Upper lobe of left lung (tissue), 6 donors: Measurements from ENCODE around the gene ACTR3. TPM values are rescaled to one million over a fixed set of nuclear protein-coding genes. Genes with fewer than 3 reads are reported as not detected.

Experiments
- ATAC-seq, 2 donors: fragments of 200-7000 bp; cut with Tn5 transposase; one replicate each; pipeline ENCODE4 v1.9.1; 2022; ENCODE audit warnings: mild to moderate bottlenecking in 2 of 2, moderate library complexity in 2 of 2; ENCODE audit not compliant: low FRiP score in 2 of 2
- DNase-seq, 2 donors: peaks; one replicate each; pipeline ENCODE4 v3.0.0-alpha.2; 2019 to 2020
- H3K27ac ChIP-seq, 4 donors: fragments of 200-600 bp; sonication (generic); one replicate each; pipeline ENCODE4 v1.5.1; 2016 to 2019
- H3K27me3 ChIP-seq, 4 donors: fragments of 200-600 bp; sonication (generic); one replicate each; pipeline ENCODE4 v1.5.1; 2017 to 2019
- H3K36me3 ChIP-seq, 4 donors: fragments of 200-600 bp; sonication (generic); one replicate each; pipeline ENCODE4 v1.5.1; 2016 to 2019
- H3K4me1 ChIP-seq, 4 donors: fragments of 200-600 bp; sonication (generic); one replicate each; pipeline ENCODE4 v1.5.1; 2018 to 2019
- H3K4me3 ChIP-seq, 4 donors: fragments of 200-600 bp; sonication (generic); one replicate each; pipeline ENCODE4 v1.5.1; 2017 to 2019; ENCODE audit warnings: mild to moderate bottlenecking in 2 of 4, moderate library complexity in 1 of 4
- H3K9me3 ChIP-seq, 4 donors: fragments of 200-600 bp; sonication (generic); one replicate each; pipeline ENCODE4 v1.5.1; 2018 to 2019
- EP300 ChIP-seq, 4 donors: sonication (generic); formaldehyde crosslinking; IDR thresholded peaks; one replicate each; pipeline ENCODE4 v1.5.1; 2017; ENCODE audit warnings: antibody characterized with exemption in 4 of 4, control low read depth in 2 of 4
- POLR2A ChIP-seq, 4 donors: fragments of 450-650 bp; IDR thresholded peaks; one replicate each; pipeline ENCODE4 v1.5.1; 2016 to 2017; ENCODE audit warnings: antibody characterized with exemption in 4 of 4, mild to moderate bottlenecking in 2 of 4
- POLR2AphosphoS5 ChIP-seq, 2 donors: sonication (generic); formaldehyde crosslinking; IDR thresholded peaks; one replicate each; pipeline ENCODE4 v1.5.1; 2017; ENCODE audit warnings: antibody characterized with exemption in 2 of 2
- WGBS, 2 donors: methylation state at CpG; one replicate each; pipeline ENCODE4 v1.1.5; 2017 to 2018; 5-methylcytosine and 5-hydroxymethylcytosine counted together
- total RNA-seq, 6 donors: library from RNA; depleted of rRNA in 4 of 6; stranded (reverse); fragments of >200 nt in 4 of 6; gene quantifications; one replicate each; pipeline versions ENCODE4 v1.1.0 to v1.2.1, GENCODE V29; 2016 to 2021
- TF ChIP-seq, protein P1 (sequence below), 6 experiments: fragments of 450-650 bp in 4 of 6; fragments of 200-600 bp in 2 of 6; sonication (generic) in 2 of 6; IDR thresholded peaks; one replicate each; pipeline ENCODE4 v1.5.1; 2016 to 2019; ENCODE audit warnings: antibody characterized with exemption in 6 of 6
- donor health status: DM: no; HTN: no; CAD: no; lungs with moderate emphysema.
- donor health status: DM: no; HTN: yes; CAD: no; lungs with severe emphysema.

The ACTR3 gene
- total RNA-seq, 6 donors from 2014 or later, result 79.6 to 304 (median 139) TPM

DNA sequence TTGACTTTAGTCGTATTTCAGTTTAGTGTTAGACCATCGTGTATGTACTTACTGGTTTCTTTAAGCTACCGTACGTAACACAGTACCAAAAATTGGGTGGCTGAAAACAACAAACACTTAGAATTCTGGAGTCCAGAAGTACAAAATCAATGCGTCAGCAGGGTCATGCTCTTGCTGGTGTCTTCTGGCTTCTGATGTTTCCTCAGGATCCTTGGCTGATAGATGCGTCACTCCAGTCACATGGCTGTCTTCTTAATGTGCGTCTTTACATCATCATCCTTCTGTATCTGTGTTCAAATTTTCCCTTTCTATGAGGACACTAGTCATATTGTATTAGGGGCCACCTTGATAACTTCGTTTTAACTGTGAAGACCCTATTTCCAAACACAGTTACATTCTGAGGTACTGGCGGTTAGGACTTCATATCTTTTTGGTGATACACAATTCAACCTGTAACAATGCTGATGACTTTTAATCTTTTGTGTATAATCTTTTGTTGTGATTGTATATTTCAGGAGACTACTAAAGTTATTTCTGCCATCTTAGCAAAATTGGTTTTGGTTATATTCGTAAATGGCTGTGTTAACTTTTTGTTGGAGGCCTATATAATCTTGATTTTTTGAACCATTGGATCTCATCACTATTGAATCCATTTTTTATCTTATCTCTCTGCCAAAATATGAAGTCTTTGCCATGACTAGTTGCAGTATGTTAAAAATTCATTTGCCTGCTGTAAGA lies 25.4 kb downstream of the ACTR3 start:
- no peak for ATAC-seq
- peaks cover 0 to 49% (median 13%) of the 10 kb centered on the region in 4 donors for H3K36me3 ChIP-seq
- 90 to 95% methylated on average over 10 of the region's 10 CpGs for WGBS, 2 donors

DNA sequence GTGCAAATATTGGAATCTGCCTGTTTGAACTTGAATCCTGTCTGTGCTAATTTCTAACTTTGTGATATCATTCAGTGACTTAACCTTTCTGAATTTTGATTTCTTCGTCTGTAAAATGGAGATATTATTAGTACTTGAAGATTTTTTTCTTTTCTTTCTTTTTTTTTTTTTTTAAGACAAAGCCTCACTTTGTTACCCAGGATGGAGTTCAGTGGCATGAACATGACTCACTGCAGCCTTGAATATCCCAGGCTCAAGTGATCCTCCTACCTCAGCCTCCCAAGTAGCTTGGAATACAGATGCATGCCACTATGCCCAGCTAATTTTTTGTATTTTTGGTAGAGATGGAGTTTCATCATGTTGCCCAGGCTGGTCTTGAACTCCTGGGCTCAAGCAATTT lies 28.3 kb downstream of the ACTR3 start:
- 87 to 91% methylated on average over 1 of the region's 1 CpG for whole genome bisulfite sequencing, 2 donors
- TF ChIP-seq EP300 (IDR thresholded peaks at IDR 0.05), result no peak
- TF ChIP-seq, protein P1, sequence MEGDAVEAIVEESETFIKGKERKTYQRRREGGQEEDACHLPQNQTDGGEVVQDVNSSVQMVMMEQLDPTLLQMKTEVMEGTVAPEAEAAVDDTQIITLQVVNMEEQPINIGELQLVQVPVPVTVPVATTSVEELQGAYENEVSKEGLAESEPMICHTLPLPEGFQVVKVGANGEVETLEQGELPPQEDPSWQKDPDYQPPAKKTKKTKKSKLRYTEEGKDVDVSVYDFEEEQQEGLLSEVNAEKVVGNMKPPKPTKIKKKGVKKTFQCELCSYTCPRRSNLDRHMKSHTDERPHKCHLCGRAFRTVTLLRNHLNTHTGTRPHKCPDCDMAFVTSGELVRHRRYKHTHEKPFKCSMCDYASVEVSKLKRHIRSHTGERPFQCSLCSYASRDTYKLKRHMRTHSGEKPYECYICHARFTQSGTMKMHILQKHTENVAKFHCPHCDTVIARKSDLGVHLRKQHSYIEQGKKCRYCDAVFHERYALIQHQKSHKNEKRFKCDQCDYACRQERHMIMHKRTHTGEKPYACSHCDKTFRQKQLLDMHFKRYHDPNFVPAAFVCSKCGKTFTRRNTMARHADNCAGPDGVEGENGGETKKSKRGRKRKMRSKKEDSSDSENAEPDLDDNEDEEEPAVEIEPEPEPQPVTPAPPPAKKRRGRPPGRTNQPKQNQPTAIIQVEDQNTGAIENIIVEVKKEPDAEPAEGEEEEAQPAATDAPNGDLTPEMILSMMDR (IDR thresholded peaks at IDR 0.05), result no peak
- TF ChIP-seq POLR2AphosphoS5 (IDR thresholded peaks at IDR 0.05), result no peak
- no peak for TF ChIP-seq POLR2A (IDR thresholded peaks at IDR 0.05)
- H3K36me3 ChIP-seq, result peaks cover 0 to 58% (median 13%) of the 10 kb centered on the region in 4 donors

More for the DNA sequence above, 25.4 kb downstream of the ACTR3 start:
- TF ChIP-seq, protein P1 (IDR thresholded peaks at IDR 0.05), result no peak
- TF ChIP-seq POLR2AphosphoS5 (IDR thresholded peaks at IDR 0.05) (no peak), POLR2A (IDR thresholded peaks at IDR 0.05) (no peak), EP300 (IDR thresholded peaks at IDR 0.05) (no peak)
- Histone ChIP-seq H3K9me3 (no peaks in the 10 kb centered on the region), H3K27ac (no peak overlapping the region), H3K27me3 (no peaks in the 10 kb centered on the region), H3K4me1 (peaks cover 7 to 15% (median 13%) of the 10 kb centered on the region in 4 donors), H3K4me3 (no peak overlapping the region)
- no peak for DNase-seq

DNA sequence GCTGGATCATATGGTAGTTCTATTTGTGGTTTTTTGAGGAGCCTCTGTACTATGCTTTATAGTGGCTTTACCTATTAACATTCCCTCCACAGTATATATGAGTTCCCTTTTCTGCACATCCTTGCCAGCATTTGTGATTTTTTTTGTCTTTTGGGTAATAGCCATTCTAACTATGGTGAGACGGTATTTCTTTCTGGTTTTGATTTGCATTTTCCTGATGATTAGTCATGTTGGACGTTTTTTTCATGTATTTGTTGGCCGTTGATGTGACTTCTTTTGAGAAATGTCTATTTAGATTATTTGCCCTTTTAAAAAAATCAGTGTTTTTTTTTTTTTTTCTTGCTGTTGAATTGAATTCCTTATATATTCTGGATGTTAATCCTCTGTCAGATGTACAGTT lies 31.1 kb downstream of the ACTR3 start:
- ATAC-seq (no peak), DNase-seq (no peak)
- 80 to 81% methylated on average over 3 of the region's 3 CpGs for WGBS, 2 donors
- TF ChIP-seq POLR2AphosphoS5 (IDR thresholded peaks at IDR 0.05) (no peak), POLR2A (IDR thresholded peaks at IDR 0.05) (no peak), EP300 (IDR thresholded peaks at IDR 0.05) (no peak)
- TF ChIP-seq, protein P1 (IDR thresholded peaks at IDR 0.05), result no peak
- Histone ChIP-seq H3K4me3 (no peak overlapping the region), H3K27me3 (no peaks in the 10 kb centered on the region), H3K9me3 (no peaks in the 10 kb centered on the region), H3K4me1 (no peaks in the 10 kb centered on the region), H3K36me3 (peaks cover 0 to 64% (median 18%) of the 10 kb centered on the region in 4 donors), H3K27ac (no peak overlapping the region)

More for the DNA sequence above, 28.3 kb downstream of the ACTR3 start:
- Histone ChIP-seq H3K27me3 (no peaks in the 10 kb centered on the region), H3K4me1 (peaks cover 0 to 3% (median 0%) of the 10 kb centered on the region in 4 donors), H3K27ac (no peak overlapping the region), H3K4me3 (no peak overlapping the region), H3K9me3 (no peaks in the 10 kb centered on the region)
- ATAC-seq (no peak), DNase-seq (no peak)

DNA sequence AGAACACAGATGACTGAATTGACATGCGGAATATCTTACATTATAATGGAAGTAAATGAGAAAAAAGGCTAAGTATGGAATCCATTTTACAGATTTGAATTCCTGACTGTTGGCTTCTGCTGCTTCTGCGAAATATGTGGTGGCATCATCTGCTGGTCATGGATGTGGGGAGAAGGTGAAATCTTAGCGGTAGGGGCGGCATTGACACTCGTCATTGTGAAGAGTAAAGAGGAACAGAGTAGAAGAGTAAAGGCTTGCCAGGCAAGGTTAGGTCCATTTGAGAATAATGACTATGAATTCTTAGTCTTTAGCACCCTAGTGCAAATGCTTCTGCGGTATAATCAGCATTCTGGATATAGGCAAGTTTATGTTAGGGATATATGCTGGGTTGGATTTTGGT lies 32.4 kb downstream of the ACTR3 start:
- TF ChIP-seq, protein P1 (IDR thresholded peaks at IDR 0.05), result no peak
- no peak for TF ChIP-seq POLR2A (IDR thresholded peaks at IDR 0.05)
- no peak for TF ChIP-seq EP300 (IDR thresholded peaks at IDR 0.05)
- TF ChIP-seq POLR2AphosphoS5 (IDR thresholded peaks at IDR 0.05), result no peak
- Histone ChIP-seq H3K27ac (no peak overlapping the region), H3K36me3 (peaks cover 0 to 69% (median 16%) of the 10 kb centered on the region in 4 donors), H3K4me3 (no peak overlapping the region), H3K27me3 (no peaks in the 10 kb centered on the region), H3K9me3 (no peaks in the 10 kb centered on the region), H3K4me1 (no peaks in the 10 kb centered on the region)
- WGBS, 2 donors, result 89 to 91% methylated on average over 6 of the region's 6 CpGs
- ATAC-seq (no peak), DNase-seq (no peak)

DNA sequence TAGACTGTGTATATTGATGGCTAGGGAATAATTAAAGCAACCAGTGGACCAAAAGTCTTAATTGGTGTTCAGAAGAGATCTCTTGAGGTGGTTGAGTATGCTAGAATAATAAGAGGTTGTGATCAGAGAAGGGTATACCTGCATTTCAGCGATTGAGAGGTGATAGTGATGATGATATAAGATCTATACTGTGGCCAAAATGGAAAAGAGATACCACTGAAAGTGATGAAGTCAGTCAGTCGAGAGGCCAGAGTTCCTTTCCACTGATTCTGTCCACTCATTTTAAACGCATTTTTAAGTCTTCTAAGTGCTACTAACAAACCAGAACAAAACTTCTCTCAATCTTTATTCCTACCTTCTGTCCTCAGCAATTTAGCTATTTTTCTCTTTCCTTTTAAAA lies 32.9 kb downstream of the ACTR3 start:
- TF ChIP-seq POLR2AphosphoS5 (IDR thresholded peaks at IDR 0.05), result no peak
- no peak for TF ChIP-seq POLR2A (IDR thresholded peaks at IDR 0.05)
- TF ChIP-seq EP300 (IDR thresholded peaks at IDR 0.05), result no peak
- TF ChIP-seq, protein P1 (IDR thresholded peaks at IDR 0.05), result no peak
- H3K36me3 ChIP-seq, result peaks cover 0 to 69% (median 15%) of the 10 kb centered on the region in 4 donors
- H3K4me1 ChIP-seq, result no peaks in the 10 kb centered on the region
- DNase-seq, result no peak
- no peak overlapping the region for H3K27ac ChIP-seq
- H3K4me3 ChIP-seq, result no peak overlapping the region
- no peaks in the 10 kb centered on the region for H3K9me3 ChIP-seq
- no peaks in the 10 kb centered on the region for H3K27me3 ChIP-seq
- no peak for ATAC-seq
- 75 to 89% methylated on average over 3 of the region's 3 CpGs for WGBS, 2 donors
